PC-9 (cell line): ENCODE measurements around the gene ANAPC5. TPM values are rescaled to one million over a fixed set of nuclear protein-coding genes. Genes with fewer than 3 reads are reported as not detected.

ENCODE experiments used
- BruUV-seq: library from RNA; stranded (reverse); fragments of 400-500 nt; replicated peaks from 2 replicates; lab custom pipeline; 2021; lab: Mats Ljungman, UMichigan
- CTCF ChIA-PET: fragments of 300-600 bp; sonication (Branson Sonifier 250); formaldehyde crosslinking; loops from one replicate; lab custom pipeline; 2022; ENCODE audit warnings: antibody characterized with exemption; lab: Charles Lee
- POLR2A ChIA-PET: fragments of 300-600 bp; sonication (Branson Sonifier 250); formaldehyde crosslinking; loops from one replicate; lab custom pipeline; 2022; ENCODE audit warnings: antibody characterized with exemption; ENCODE audit not compliant: unreplicated experiment; lab: Charles Lee
- DNase-seq, 2 experiments: peaks; one replicate each; pipeline versions ENCODE4 v3.0.0 to v3.0.0-alpha.2; 2015 to 2022; ENCODE audit warnings: mixed read lengths in 1 of 2
- H2AFZ ChIP-seq: fragments of 200-600 bp; sonication (generic); 2 replicates; pipeline ENCODE4 v1.8.1; 2017; ENCODE audit warnings: antibody characterized with exemption
- H3F3A ChIP-seq: fragments of 200-600 bp; sonication (generic); 2 replicates; pipeline ENCODE4 v1.8.1; 2017; ENCODE audit warnings: antibody characterized with exemption, mild to moderate bottlenecking, low read depth; ENCODE audit not compliant: insufficient read depth
- H3K27ac ChIP-seq: fragments of 200-600 bp; sonication (generic); 2 replicates; pipeline ENCODE4 v1.6.1; 2016; ENCODE audit warnings: mixed run types
- H3K27me3 ChIP-seq: fragments of 200-600 bp; sonication (generic); 2 replicates; pipeline ENCODE4 v1.6.1; 2016; ENCODE audit warnings: low read depth, mixed run types; ENCODE audit not compliant: insufficient read depth
- H3K36me3 ChIP-seq: fragments of 200-600 bp; sonication (generic); 2 replicates; pipeline ENCODE4 v1.6.1; 2016; ENCODE audit warnings: low read depth, mixed run types
- H3K4me1 ChIP-seq: fragments of 200-600 bp; sonication (generic); replicated peaks from 2 replicates; pipeline ENCODE4 v1.6.1; 2016; ENCODE audit warnings: mixed run types; ENCODE audit not compliant: insufficient read depth
- H3K4me2 ChIP-seq: fragments of 200-600 bp; sonication (generic); 2 replicates; pipeline ENCODE4 v1.6.1; 2017; ENCODE audit warnings: mixed run types
- H3K4me3 ChIP-seq: fragments of 200-600 bp; sonication (generic); 2 replicates; pipeline ENCODE4 v1.6.1; 2016; ENCODE audit warnings: mixed run types
- H3K79me2 ChIP-seq: fragments of 200-600 bp; sonication (generic); 2 replicates; pipeline ENCODE4 v1.6.1; 2017; ENCODE audit warnings: low read depth, mixed run types
- H3K9me2 ChIP-seq: fragments of 200-600 bp; sonication (generic); 2 replicates; pipeline ENCODE4 v1.8.1; 2017; ENCODE audit warnings: mild to moderate bottlenecking; ENCODE audit not compliant: insufficient read depth
- H3K9me3 ChIP-seq: fragments of 200-600 bp; sonication (generic); 2 replicates; pipeline ENCODE4 v1.8.1; 2016; ENCODE audit warnings: low read depth; ENCODE audit not compliant: insufficient read depth
- H4K20me1 ChIP-seq: fragments of 200-600 bp; sonication (generic); 2 replicates; pipeline ENCODE4 v1.8.1; 2017; ENCODE audit not compliant: insufficient read depth
- CTCF ChIP-seq: fragments of 200-600 bp; sonication (generic); conservative IDR thresholded peaks from 2 replicates; pipeline ENCODE4 v1.6.1; 2017; ENCODE audit warnings: mixed run types, antibody characterized with exemption, mild to moderate bottlenecking, moderate library complexity
- EZH2 ChIP-seq: fragments of 200-600 bp; sonication (generic); IDR thresholded peaks from 2 replicates; pipeline ENCODE4 v1.8.0; 2017; ENCODE audit warnings: antibody characterized with exemption, low read depth
- intact Hi-C: fragments of 100-400 bp; cut with micrococcal nuclease; formaldehyde crosslinking; loops from one replicate; pipeline ENCODE4 v1.10.0; 2022; ENCODE audit not compliant: unreplicated experiment
- total RNA-seq: library from RNA; stranded (reverse); gene quantifications from 2 replicates; pipeline ENCODE4 v1.2.3, GENCODE V29; 2021

ANAPC5 gene
- total RNA-seq, 1 experiment from 2014 or later: 93.6 TPM

GRCh38 chr12:121297435-121297991, 54.7 kb downstream of the ANAPC5 start:
- H3K9me3 ChIP-seq: no peaks in the 10 kb centered on the region
- peaks cover 7% of the 10 kb centered on the region; the same call in 1 of the 2 replicates for H4K20me1 ChIP-seq
- ChIA-PET POLR2A (interaction anchor here (0.7 kb wide), 1 partner anchor 492 kb away, joined by 5 read pairs; no protein-coding TSS in a partner anchor), CTCF (interaction anchor here (0.6 kb wide), 1 partner anchor 19 kb away, joined by 10 read pairs; no protein-coding TSS in a partner anchor)
- BruUV-seq: no TSS peak
- H2AFZ ChIP-seq: peak overlapping the region; percentile 94
- peak overlapping the region; percentile 92 for H3K4me2 ChIP-seq
- H3K4me3 ChIP-seq: peak overlapping the region; percentile 82
- peak in 1 of 2 experiments; percentile 28 for DNase-seq
- no peak for TF ChIP-seq EZH2
- no peak for TF ChIP-seq CTCF
- H3K79me2 ChIP-seq: peaks cover 28% of the 10 kb centered on the region
- no peak overlapping the region; the same call in 1 of the 2 replicates for H3K27ac ChIP-seq
- H3K9me2 ChIP-seq: no peaks in the 10 kb centered on the region
- H3K27me3 ChIP-seq: no peaks in the 10 kb centered on the region
- H3F3A ChIP-seq: peaks cover 20% of the 10 kb centered on the region; the same call in 1 of the 2 replicates
- H3K36me3 ChIP-seq: no peaks in the 10 kb centered on the region
- intact Hi-C loops: loop anchor here (5.0 kb wide), 1 partner anchor 55 kb away; the partner anchor contains the start of gene ANAPC5
- H3K4me1 ChIP-seq: peaks cover 6% of the 10 kb centered on the region

DNA sequence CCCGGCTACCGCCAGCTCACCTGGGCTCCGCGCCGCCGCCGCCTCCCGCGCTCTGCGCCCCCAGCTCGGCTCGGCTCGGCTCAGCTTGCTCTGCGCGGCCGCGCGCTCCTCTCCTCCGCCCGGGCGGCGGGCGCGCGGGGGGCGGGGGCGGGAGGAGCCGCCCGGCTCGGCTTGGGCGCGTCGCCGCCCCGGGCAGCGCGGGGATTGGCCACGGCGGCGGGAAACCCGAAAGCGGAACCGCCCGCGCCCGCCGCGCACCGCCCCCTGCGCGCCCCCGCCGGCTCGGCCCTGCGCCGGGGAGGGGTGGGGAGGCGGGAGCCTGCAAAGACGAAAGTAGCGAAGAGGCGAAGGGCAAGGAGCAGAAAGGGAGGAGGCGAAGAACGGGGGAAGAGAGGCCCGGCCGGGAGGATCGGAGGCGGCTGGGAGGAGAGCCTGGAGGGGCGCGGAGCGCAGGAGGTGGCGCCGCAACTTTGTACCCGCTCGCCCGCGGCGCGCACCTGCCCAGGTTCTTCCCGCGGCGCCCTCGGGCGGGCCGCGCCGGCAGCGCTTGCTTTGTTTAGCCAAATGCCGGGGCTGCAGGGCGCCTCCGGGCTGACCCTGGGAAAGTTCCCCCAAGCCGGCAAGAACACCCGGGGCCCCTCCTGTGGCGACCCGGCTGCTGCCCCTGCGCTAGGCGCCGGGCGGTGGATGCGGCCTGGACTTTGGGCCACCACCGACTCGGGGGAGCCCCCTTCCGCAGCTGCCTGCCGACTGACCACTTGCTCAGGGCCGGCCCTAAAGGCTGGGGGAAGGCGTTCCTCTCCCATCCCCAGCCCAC, 55.4 kb downstream of the ANAPC5 start, which contains the start of gene CAMKK2:
Gene CAMKK2, minus strand, starts transcription at position 92 of the 817 bp plus-strand sequence. CDS start 22,183 bp downstream, outside the sequence.
- ChIA-PET POLR2A (interaction anchor here (0.6 kb wide), 5 partner anchors 174 to 716 kb away, joined by 5 to 24 read pairs (median 13); partner anchors contain the start of genes POP5 and PSMD9), CTCF (interaction anchor here (0.6 kb wide), 3 partner anchors 20 to 239 kb away, joined by 3 to 10 read pairs (median 4); no protein-coding TSS in a partner anchor)
- BruUV-seq: TSS peak; percentile 75

More for the DNA sequence above, 55.4 kb downstream of the ANAPC5 start, which contains the start of gene CAMKK2:
- TF ChIP-seq EZH2: no peak
- no peak; the same call in 1 of the 2 replicates for TF ChIP-seq CTCF
- H3K27ac ChIP-seq: peak within 1 kb of the TSS; percentile 12; the same call in 1 of the 2 replicates
- H3K36me3 ChIP-seq: no peaks in the 10 kb centered on the region
- H2AFZ ChIP-seq: peak within 1 kb of the TSS; percentile 94
- H4K20me1 ChIP-seq: peaks cover 7% of the 10 kb centered on the region; the same call in 1 of the 2 replicates
- intact Hi-C loops: loop anchor here (5.0 kb wide), 1 partner anchor 55 kb away; the partner anchor contains the start of gene ANAPC5
- H3K4me1 ChIP-seq: peaks cover 6% of the 10 kb centered on the region
- peaks cover 20% of the 10 kb centered on the region; the same call in 1 of the 2 replicates for H3F3A ChIP-seq
- H3K9me3 ChIP-seq: no peaks in the 10 kb centered on the region
- DNase-seq: peak; percentile 44 to 90
- H3K9me2 ChIP-seq: no peaks in the 10 kb centered on the region
- no peaks in the 10 kb centered on the region for H3K27me3 ChIP-seq
- peak within 1 kb of the TSS; percentile 95 for H3K4me3 ChIP-seq
- H3K4me2 ChIP-seq: peak within 1 kb of the TSS; percentile 93
- peaks cover 29% of the 10 kb centered on the region for H3K79me2 ChIP-seq
